HG02943 (cell line): ENCODE measurements around the gene GNAI3.

Source experiments
- ATAC-seq: cut with Tn5 transposase; IDR thresholded peaks from one replicate; pipeline ENCODE4 v1.9.1; 2021; ENCODE audit warnings: mild to moderate bottlenecking, low read depth, moderate library complexity; ENCODE audit not compliant: unreplicated experiment

Gene GNAI3

GRCh38 chr1:109543283-109543987 lies 5.0 kb upstream of the GNAI3 start:
- ATAC-seq = no peak

GRCh38 chr1:109543988-109544735 lies 4.3 kb upstream of the GNAI3 start:
- ATAC-seq = no peak

- ATAC-seq = no peak
Observed at GRCh38 chr1:109546311-109547109, 1.9 kb upstream of the GNAI3 start.

GRCh38 chr1:109547463-109548320 lies 723 bp upstream of the GNAI3 start:
- peak; percentile 29 for ATAC-seq

- ATAC-seq = no peak
Observed at GRCh38 chr1:109556563-109556962, 8.1 kb downstream of the GNAI3 start.

GRCh38 chr1:109557520-109557919 lies 9.1 kb downstream of the GNAI3 start:
- no peak for ATAC-seq

GRCh38 chr1:109559995-109560394 lies 11.6 kb downstream of the GNAI3 start:
- ATAC-seq = no peak

GRCh38 chr1:109564194-109564878 lies 15.9 kb downstream of the GNAI3 start:
- no peak for ATAC-seq

- ATAC-seq = no peak
Observed at GRCh38 chr1:109565241-109565640, 16.8 kb downstream of the GNAI3 start.

- ATAC-seq = no peak
Observed at GRCh38 chr1:109566982-109567381, 18.6 kb downstream of the GNAI3 start.

GRCh38 chr1:109567877-109568672 lies 19.7 kb downstream of the GNAI3 start:
- ATAC-seq = no peak

GRCh38 chr1:109569323-109569722 lies 20.9 kb downstream of the GNAI3 start:
- ATAC-seq = no peak

- no peak for ATAC-seq
Observed at GRCh38 chr1:109570414-109570813, 22.0 kb downstream of the GNAI3 start.

- no peak for ATAC-seq
Observed at GRCh38 chr1:109573785-109574184, 25.4 kb downstream of the GNAI3 start.

- ATAC-seq = no peak
Observed at GRCh38 chr1:109578947-109579443, 30.6 kb downstream of the GNAI3 start.

- ATAC-seq = no peak
Observed at GRCh38 chr1:109579491-109579890, 31.1 kb downstream of the GNAI3 start.

GRCh38 chr1:109582021-109582420 lies 33.6 kb downstream of the GNAI3 start:
- no peak for ATAC-seq

GRCh38 chr1:109584766-109585165 lies 36.4 kb downstream of the GNAI3 start:
- no peak for ATAC-seq

GRCh38 chr1:109586055-109586454 lies 37.6 kb downstream of the GNAI3 start:
- ATAC-seq = no peak
